ENCODE results near the gene FOXP1.

GRCh38 chr3:71046791-71047190, 536.7 kb downstream of the FOXP1 start:
- TF ChIP-seq CTCF (IDR thresholded peaks at IDR 0.05) (no peak), EP300 (IDR thresholded peaks at IDR 0.05) (no peak), POLR2A (IDR thresholded peaks at IDR 0.05; ENCODE audit: low read depth) (no peak)

Data from esophagus muscularis mucosa (tissue), 4 donors.